D341Med (cell line): ENCODE results near the gene AVL9.
"Not testable (repeated sequence)": the region's sequence is repeated elsewhere in the genome, so short reads cannot be mapped to it uniquely, and the experiment has no call there.

Experiments
- DNase-seq: peaks from one replicate; pipeline ENCODE4 v3.0.0; 2012; ENCODE audit warnings: low spot score

Gene AVL9

DNA sequence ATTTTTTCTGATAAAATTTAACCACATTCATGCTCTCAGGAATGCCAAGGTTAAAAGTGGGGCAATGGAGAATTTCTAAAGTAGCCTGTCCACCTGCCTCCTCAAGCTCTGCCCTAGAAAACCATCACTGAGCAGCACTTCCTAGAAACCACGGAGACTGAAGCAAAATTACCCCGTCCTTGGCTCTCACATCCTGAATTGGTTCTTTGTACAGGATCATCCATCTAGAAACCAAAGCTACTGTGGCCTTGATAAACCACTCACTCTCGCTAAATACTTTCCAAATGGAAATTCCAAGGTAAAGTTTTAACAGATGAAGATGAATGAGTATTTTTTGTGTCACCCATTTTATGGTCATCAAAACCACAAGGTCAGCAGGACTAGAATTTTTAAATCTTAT lies 96.6 kb downstream of the AVL9 start:
- no peak for DNase-seq

- no peak for DNase-seq
Observed at GRCh38 chr7:32592701-32593100, 97.4 kb downstream of the AVL9 start.

DNA sequence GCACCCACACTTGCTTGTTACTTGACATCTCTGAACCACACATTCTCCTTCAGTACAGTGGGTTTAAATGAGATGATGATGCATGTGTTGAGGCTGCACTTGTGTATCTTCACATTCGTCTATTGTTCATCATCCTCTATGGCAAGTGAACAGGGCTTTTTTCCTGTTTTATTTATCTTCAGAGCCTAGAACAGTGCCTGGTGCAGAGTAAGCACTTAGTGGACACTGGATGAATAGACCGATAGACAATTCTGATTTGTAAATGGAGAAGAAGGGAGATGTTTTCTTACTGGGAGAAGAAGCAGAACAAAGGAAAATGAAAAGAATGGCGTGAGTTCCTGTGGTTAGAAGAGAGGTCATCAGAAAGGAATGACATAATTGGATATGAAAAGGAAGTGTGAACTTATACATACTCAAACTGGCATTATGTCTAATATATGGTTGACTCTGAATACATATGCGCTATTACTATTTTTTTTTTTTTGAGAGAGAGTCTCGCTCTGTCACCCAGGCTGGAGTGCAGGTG lies 99.7 kb downstream of the AVL9 start:
- no peak for DNase-seq

GRCh38 chr7:32601196-32601595 lies 105.9 kb downstream of the AVL9 start:
- not testable (repeated sequence) for DNase-seq

GRCh38 chr7:32602470-32602869 lies 107.2 kb downstream of the AVL9 start:
- DNase-seq = no peak

DNA sequence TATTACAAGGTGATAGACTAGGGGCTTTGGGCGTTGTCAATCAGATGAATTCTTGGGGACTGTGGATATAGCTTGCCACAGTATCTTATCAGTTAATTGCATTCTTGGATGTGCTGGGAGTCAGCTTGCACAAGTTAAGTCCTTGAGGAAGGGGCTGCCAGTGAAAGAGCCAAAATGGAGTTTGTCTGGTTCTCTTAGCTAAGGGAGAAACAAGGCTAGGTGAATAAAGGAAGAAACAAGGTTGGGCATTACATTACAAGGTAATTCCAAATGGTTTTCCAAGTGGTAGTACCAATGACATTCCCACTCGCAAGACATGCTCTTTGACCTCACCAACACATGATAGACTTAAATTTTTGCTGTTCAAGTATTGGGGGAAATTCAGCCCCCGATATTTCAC lies 108.2 kb downstream of the AVL9 start:
- not testable (repeated sequence) for DNase-seq

DNA sequence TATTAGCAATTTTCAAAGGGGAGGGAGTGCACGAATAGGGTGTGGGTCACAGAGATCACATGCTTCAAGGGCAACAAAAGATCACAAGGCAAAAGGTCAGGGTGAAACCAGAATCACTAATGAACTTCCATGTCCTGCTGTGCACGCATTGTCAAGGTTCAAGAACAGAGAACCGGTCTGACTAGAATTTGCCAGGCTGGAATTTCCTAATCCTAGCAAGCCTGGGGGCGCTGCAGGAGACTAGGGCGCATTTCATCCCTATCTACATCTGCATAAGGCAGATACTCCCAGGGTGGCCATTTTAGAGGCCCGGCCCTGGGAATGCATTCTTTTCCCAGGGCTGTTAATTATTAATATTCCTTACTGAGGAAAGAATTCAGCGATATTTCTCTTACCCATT lies 108.8 kb downstream of the AVL9 start:
- DNase-seq = not testable (repeated sequence)

- no peak for DNase-seq
Observed at GRCh38 chr7:32605032-32605431, 109.7 kb downstream of the AVL9 start.

DNA sequence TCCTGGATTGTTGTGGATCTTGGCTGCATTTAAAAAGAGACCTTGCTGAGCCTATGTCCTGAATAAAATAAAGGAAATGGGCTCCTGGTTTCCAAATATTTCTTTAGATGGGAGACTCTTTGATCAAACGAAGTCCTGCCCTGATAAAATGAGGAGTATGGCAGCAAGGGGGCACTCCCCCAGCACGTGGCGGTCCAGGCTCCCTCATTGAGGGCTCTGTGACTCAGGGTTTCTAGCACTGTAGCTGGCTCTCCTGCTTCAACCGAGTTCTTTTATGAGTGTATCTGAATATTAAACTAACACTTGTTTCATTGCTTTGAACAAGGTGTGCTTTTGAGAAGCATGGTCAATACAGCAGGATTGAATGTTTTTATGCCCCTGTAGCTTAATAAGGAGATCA lies 114.2 kb downstream of the AVL9 start:
- no peak for DNase-seq

GRCh38 chr7:32611201-32612099 lies 116.2 kb downstream of the AVL9 start:
- DNase-seq = no peak

GRCh38 chr7:32616625-32617024 lies 121.3 kb downstream of the AVL9 start:
- DNase-seq = no peak

DNA sequence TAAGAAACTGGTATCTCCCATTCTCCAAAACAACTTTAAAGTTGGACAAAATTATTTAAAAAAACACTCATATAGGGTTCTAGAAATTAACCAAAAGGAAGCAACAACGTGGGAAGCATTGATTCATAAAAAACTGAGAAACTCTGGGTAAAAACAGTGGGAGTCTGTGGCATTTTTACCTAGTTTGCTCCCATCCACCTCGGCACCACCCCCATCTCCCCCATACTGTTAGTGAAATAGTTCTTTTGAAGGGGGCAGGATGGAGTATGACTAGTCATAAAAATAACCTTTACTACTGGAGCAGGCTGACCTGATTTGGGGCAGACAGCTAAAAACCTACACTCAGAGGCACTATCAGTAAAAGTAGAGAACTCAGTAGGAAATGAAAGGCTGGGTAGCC lies 123.2 kb downstream of the AVL9 start:
- DNase-seq = no peak

DNA sequence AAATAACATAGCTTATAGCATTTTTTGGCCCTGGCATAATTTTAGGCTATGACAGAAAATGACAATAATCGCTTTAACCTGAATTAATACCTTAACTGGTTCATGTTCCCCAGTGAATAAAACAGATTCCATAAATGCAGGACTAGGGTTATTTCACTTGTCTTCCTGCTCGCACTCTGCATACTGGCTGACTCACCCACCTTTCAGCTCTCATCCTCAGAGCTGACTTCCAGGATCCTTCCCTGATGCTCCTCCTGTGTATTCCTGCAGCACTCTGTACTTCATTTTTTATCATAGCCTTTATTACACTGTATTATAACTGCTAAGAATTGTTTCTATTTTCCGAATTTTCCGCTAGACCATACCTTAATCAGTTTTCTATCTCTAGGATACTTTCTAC lies 123.7 kb downstream of the AVL9 start:
- DNase-seq = no peak

- not testable (repeated sequence) for DNase-seq
Observed at GRCh38 chr7:32619416-32619815, 124.1 kb downstream of the AVL9 start.

DNA sequence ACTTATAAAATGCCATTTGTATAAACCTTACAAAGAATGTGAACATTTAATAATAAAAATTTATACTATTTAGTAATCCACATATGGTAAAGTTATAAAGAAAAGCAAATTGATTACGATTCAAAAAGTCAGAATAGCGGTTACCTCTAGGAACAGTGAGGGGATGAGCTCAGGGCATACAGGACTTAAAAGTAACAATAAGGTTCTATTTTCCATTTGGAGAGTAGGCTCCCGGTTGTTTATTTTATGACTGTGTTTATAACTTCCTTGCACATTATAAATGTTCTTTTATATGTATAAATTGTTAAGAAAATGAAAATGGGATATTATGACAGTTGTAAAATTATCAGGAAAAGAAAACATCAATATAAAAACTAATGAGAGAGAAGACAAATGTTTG lies 135.7 kb downstream of the AVL9 start:
- DNase-seq = no peak

DNA sequence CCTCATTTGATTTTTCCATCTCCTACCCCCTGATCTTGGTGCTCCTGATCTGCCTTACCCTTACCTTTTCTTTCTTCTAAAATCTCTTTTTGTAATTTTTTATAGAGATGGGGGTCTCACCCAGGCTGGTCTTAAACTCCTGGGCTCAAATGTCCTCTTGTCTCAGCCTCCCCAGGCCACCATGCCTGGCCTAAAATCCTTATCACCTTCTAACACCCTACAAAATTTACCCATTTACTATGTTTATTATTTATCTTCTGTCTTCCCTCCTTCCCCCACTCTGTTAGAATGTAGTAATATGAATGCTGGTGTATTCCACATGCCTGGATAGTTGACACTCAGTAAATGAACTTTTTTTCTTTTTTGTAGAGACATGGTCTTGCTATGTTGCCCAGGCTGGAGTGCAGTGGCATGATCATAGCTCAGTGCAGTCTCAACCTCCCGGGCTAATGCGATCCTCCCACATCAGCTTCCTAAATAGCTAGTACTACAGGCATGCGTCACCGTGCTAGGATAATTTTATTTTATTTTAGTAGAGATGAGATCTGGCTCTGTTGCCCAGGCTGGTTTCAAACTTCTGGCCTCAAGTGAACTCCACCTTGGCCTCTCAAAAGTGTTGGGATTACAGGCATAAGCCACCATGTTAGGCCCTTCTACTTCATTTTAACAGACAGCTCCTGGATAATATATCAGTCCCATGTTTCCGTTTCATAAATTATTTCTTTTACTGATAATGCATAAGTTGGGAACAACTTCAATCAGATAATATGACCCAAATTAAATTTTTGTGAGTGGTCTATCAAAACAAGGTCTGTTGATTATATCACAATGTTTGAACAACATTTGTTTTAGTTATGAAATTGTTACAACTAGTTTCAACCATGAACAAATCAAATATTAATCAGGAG lies 136.6 kb downstream of the AVL9 start:
- not testable (repeated sequence) for DNase-seq

GRCh38 chr7:32633446-32633845 lies 138.2 kb downstream of the AVL9 start:
- DNase-seq = not testable (repeated sequence)

DNA sequence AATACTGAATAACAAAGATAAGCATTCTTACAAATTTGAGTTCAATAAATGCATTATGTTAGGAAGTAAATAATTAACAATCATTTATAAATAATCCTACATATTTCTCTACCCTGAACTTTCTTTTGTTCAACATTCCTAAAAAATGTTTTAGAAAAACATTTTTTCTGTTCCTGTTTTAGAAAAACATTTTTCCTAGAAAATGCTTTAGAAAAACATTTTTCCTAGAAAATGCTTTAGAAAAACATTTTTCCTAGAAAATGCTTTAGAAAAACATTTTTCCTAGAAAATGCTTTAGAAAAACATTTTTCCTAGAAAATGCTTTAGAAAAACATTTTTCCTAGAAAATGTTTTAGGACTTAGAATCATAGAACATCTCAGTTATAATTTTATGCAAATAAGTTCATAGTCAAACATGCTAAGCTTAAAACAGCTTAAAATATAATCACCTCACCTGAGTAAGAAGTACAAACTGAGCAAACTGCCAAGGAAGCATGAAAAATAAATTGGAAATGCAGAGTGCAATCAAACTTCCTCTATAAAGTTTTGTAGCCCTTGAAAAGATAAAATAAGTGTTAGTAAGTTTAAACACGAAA lies 139.6 kb downstream of the AVL9 start:
- DNase-seq = not testable (repeated sequence)

GRCh38 chr7:32636725-32637462 lies 141.6 kb downstream of the AVL9 start:
- DNase-seq = not testable (repeated sequence)

DNA sequence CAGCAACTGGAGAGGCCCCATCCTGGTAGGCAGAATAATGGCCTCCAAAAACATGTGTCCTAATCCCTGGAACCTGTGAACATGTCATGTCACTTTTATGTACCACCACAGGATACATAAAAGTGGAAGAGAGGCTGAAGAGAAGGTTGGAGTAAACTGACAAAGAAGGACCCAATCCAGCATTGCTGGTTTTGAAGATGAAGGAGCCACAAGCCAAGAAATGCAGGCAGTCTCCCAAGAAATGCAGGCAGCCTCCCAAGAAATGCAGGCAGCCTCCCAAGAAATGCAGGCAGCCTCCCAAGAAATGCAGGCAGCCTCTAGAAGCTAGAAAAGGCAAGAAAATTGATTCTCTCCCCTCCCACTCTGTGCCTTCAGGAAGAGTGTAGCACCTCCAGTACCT lies 142.3 kb downstream of the AVL9 start:
- DNase-seq = not testable (repeated sequence)
